Measurements from ENCODE around the gene FAM221B. TPM values are rescaled to one million over a fixed set of nuclear protein-coding genes. Genes with fewer than 3 reads are reported as not detected.
A peak's percentile ranks its signal among the peaks of the same experiment; 100 is the strongest.

Gene FAM221B
- polyA plus RNA-seq, 1 donor = 0.10 TPM

- Histone ChIP-seq H3K9me3 (ENCODE audit: control insufficient read depth, low read depth, low read length) (no peaks in the 10 kb centered on the region), H3K27ac (ENCODE audit: low read length) (no peak overlapping the region), H3K4me1 (ENCODE audit: control insufficient read depth, insufficient read depth, low read length) (no peaks in the 10 kb centered on the region), H3K27me3 (ENCODE audit: control insufficient read depth, insufficient read depth, low read length) (no peaks in the 10 kb centered on the region), H3K36me3 (ENCODE audit: control insufficient read depth, insufficient read depth, low read length) (peaks cover 58% of the 10 kb centered on the region), H3K4me3 (ENCODE audit: low read length) (no peak overlapping the region)
- no peak for DNase-seq
- WGBS (ENCODE audit: insufficient coverage, low lambda C conversion rate) = no CpG with 5 or more reads among the region's 8 CpGs
Observed at GRCh38 chr9:35806101-35806500, 22.4 kb downstream of the FAM221B start.

DNA sequence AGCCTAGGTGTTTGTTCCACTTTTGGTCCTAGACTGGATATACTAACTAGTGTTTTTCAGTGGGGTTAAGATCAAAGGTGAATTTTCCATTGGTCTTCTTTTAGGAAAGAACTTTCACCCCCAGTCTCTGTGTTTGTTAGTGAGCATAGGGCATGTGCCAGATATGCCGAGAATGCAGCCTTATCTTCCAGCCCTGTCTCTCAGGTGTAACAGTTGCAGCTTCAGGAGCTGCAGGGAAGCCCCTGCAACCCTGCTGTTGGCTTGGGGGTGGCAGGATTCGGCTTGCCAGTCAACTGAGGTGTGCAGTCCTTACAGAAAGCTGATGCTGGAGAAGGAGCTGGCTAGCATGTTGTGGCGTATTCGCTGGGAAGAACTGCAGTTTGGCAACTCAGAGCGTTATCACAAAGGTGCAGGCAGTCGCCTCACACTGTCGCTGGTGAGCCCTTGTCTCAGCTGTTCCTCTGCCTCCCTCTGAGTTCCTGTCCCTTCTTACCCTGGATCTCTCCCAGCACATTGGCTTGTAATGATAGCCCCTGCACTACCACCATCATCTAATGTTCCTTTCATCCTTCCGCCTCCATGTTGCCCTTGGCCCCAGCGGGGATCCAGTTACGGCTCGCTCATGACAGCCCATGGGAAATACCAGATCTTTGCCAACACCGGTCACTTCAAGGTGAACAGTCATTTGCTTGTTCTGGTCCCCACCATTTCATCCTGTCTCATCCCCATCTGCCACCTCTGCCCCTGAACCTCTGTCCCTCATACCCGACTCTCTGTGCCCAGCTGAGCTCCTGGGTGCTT, 27.0 kb downstream of the FAM221B start:
- H3K4me1 ChIP-seq (ENCODE audit: control insufficient read depth, insufficient read depth, low read length) = no peaks in the 10 kb centered on the region
- no peaks in the 10 kb centered on the region for H3K9me3 ChIP-seq (ENCODE audit: control insufficient read depth, low read depth, low read length)
- peaks cover 54% of the 10 kb centered on the region for H3K36me3 ChIP-seq (ENCODE audit: control insufficient read depth, insufficient read depth, low read length)
- DNase-seq = no peak
- no peaks in the 10 kb centered on the region for H3K27me3 ChIP-seq (ENCODE audit: control insufficient read depth, insufficient read depth, low read length)
- H3K4me3 ChIP-seq (ENCODE audit: low read length) = no peak overlapping the region
- WGBS (ENCODE audit: insufficient coverage, low lambda C conversion rate) = no CpG with 5 or more reads among the region's 13 CpGs
- H3K27ac ChIP-seq (ENCODE audit: low read length) = no peak overlapping the region

- no peak overlapping the region for H3K27ac ChIP-seq (ENCODE audit: low read length)
- peaks cover 44% of the 10 kb centered on the region for H3K36me3 ChIP-seq (ENCODE audit: control insufficient read depth, insufficient read depth, low read length)
- DNase-seq = no peak
- no peak overlapping the region for H3K4me3 ChIP-seq (ENCODE audit: low read length)
- no peaks in the 10 kb centered on the region for H3K9me3 ChIP-seq (ENCODE audit: control insufficient read depth, low read depth, low read length)
- WGBS (ENCODE audit: insufficient coverage, low lambda C conversion rate) = no CpG with 5 or more reads among the region's 7 CpGs
- no peaks in the 10 kb centered on the region for H3K4me1 ChIP-seq (ENCODE audit: control insufficient read depth, insufficient read depth, low read length)
- H3K27me3 ChIP-seq (ENCODE audit: control insufficient read depth, insufficient read depth, low read length) = no peaks in the 10 kb centered on the region
Observed at GRCh38 chr9:35800530-35800929, 28.0 kb downstream of the FAM221B start.

DNA sequence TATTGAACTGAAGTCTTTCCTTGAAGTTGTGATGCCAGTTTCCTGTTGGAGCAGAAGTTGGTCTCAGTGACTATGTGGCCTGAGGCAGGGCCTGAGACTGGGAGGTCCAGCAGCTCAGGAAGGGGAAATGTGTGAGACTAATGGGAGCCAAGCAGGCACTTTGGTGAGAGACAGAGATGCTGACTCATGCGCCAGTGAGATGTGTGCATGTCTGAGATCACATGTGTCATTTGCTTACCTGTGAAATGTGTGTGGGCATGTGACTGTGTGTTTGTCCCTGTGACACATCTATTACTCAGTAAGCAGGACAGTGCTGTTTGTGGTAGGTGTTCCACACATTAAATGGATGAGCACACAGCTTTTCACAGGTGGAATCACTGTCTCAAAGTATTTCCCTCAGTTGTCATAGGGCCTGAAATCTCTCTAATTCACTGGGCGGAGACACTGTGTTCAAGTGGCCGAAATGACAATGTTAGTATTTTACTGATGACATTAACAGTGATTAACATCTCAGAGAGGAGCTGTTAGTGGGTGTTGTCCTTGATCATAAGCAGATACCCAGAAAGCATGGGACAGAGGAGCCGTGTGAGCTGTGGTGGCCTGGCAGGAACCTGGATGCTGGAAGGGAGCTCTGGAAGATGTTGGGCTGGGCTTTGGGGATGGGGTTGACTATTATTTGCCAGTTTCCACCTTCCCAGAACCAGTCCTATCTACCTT, 29.7 kb downstream of the FAM221B start:
- no CpG with 5 or more reads among the region's 4 CpGs for WGBS (ENCODE audit: insufficient coverage, low lambda C conversion rate)
- Histone ChIP-seq H3K36me3 (ENCODE audit: control insufficient read depth, insufficient read depth, low read length) (peaks cover 35% of the 10 kb centered on the region), H3K27ac (ENCODE audit: low read length) (no peak overlapping the region), H3K4me1 (ENCODE audit: control insufficient read depth, insufficient read depth, low read length) (no peaks in the 10 kb centered on the region), H3K9me3 (ENCODE audit: control insufficient read depth, low read depth, low read length) (no peaks in the 10 kb centered on the region), H3K27me3 (ENCODE audit: control insufficient read depth, insufficient read depth, low read length) (no peaks in the 10 kb centered on the region), H3K4me3 (ENCODE audit: low read length) (no peak overlapping the region)
- peak in 1 of 2 donors; percentile 9 for DNase-seq

GRCh38 chr9:35797311-35798109, 31.0 kb downstream of the FAM221B start:
- peaks cover 32% of the 10 kb centered on the region for H3K36me3 ChIP-seq (ENCODE audit: control insufficient read depth, insufficient read depth, low read length)
- no peaks in the 10 kb centered on the region for H3K27me3 ChIP-seq (ENCODE audit: control insufficient read depth, insufficient read depth, low read length)
- no peak overlapping the region for H3K27ac ChIP-seq (ENCODE audit: low read length)
- WGBS (ENCODE audit: insufficient coverage, low lambda C conversion rate) = 88% methylated on average over 2 of the region's 6 CpGs
- DNase-seq = no peak
- H3K9me3 ChIP-seq (ENCODE audit: control insufficient read depth, low read depth, low read length) = no peaks in the 10 kb centered on the region
- no peak overlapping the region for H3K4me3 ChIP-seq (ENCODE audit: low read length)
- H3K4me1 ChIP-seq (ENCODE audit: control insufficient read depth, insufficient read depth, low read length) = no peaks in the 10 kb centered on the region

DNA sequence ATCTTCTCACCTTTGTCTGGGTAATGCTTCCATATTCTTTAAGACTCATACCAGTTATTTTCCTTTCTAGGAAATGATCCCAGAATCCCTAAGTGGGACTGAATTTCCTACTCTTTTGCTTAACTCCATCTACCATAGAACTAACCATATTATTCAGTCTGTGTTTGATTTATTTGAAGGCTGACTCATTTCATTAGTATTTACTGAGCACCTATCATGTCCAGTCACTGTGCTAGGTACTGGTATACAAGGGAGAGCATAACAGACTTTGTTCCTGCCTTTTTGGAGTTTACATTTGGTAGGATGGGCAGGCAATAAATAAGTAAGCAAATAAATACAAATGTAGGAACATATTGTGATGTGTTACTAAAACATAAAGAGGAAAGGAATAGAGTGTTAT, 32.8 kb downstream of the FAM221B start:
- no peak overlapping the region for H3K4me3 ChIP-seq (ENCODE audit: low read length)
- no peaks in the 10 kb centered on the region for H3K9me3 ChIP-seq (ENCODE audit: control insufficient read depth, low read depth, low read length)
- no peak overlapping the region for H3K27ac ChIP-seq (ENCODE audit: low read length)
- no peaks in the 10 kb centered on the region for H3K27me3 ChIP-seq (ENCODE audit: control insufficient read depth, insufficient read depth, low read length)
- DNase-seq = no peak
- H3K36me3 ChIP-seq (ENCODE audit: control insufficient read depth, insufficient read depth, low read length) = peaks cover 16% of the 10 kb centered on the region
- peaks cover 3% of the 10 kb centered on the region for H3K4me1 ChIP-seq (ENCODE audit: control insufficient read depth, insufficient read depth, low read length)

- no peaks in the 10 kb centered on the region for H3K9me3 ChIP-seq (ENCODE audit: control insufficient read depth, low read depth, low read length)
- WGBS (ENCODE audit: insufficient coverage, low lambda C conversion rate) = no CpG with 5 or more reads among the region's 2 CpGs
- no peak overlapping the region for H3K4me3 ChIP-seq (ENCODE audit: low read length)
- peaks cover 5% of the 10 kb centered on the region for H3K36me3 ChIP-seq (ENCODE audit: control insufficient read depth, insufficient read depth, low read length)
- H3K27ac ChIP-seq (ENCODE audit: low read length) = no peak overlapping the region
- no peak for DNase-seq
- H3K4me1 ChIP-seq (ENCODE audit: control insufficient read depth, insufficient read depth, low read length) = peaks cover 7% of the 10 kb centered on the region
- H3K27me3 ChIP-seq (ENCODE audit: control insufficient read depth, insufficient read depth, low read length) = no peaks in the 10 kb centered on the region
Observed at GRCh38 chr9:35793461-35793860, 35.1 kb downstream of the FAM221B start.

- no CpG with 5 or more reads among the region's 14 CpGs for WGBS (ENCODE audit: insufficient coverage, low lambda C conversion rate)
- no peak overlapping the region for H3K4me3 ChIP-seq (ENCODE audit: low read length)
Observed at GRCh38 chr9:35792826-35793225, 35.7 kb downstream of the FAM221B start.

DNA sequence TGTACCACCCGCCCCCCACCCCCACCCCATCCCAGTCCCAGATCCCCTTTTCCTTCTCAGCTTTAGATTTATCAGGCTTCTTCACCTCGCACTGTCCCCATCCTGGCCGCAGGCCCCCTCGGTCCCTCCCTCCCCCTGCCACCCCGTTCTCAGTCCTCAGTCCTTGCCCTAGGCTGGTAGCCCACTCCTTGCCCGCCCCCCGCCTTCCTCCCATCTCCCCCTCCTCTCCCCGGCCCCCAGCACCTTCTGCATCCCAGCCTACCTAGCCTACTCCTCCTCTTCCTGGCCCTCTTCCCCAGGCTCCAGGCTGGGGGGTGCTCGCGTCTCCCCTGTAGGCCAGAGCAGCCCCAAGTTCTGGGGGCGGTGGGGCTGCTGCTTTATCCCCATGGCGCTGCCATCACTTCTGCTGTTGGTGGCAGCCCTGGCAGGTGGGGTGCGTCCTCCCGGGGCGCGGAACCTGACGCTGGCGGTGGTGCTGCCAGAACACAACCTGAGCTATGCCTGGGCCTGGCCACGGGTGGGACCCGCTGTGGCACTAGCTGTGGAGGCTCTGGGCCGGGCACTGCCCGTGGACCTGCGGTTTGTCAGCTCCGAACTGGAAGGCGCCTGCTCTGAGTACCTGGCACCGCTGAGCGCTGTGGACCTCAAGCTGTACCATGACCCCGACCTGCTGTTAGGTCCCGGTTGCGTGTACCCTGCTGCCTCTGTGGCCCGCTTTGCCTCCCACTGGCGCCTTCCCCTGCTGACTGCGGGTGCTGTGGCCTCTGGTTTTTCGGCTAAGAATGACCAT, 36.3 kb downstream of the FAM221B start:
- Histone ChIP-seq H3K4me1 (ENCODE audit: control insufficient read depth, insufficient read depth, low read length) (peaks cover 7% of the 10 kb centered on the region), H3K27ac (ENCODE audit: low read length) (no peak overlapping the region), H3K36me3 (ENCODE audit: control insufficient read depth, insufficient read depth, low read length) (peaks cover 7% of the 10 kb centered on the region), H3K27me3 (ENCODE audit: control insufficient read depth, insufficient read depth, low read length) (no peaks in the 10 kb centered on the region), H3K9me3 (ENCODE audit: control insufficient read depth, low read depth, low read length) (no peaks in the 10 kb centered on the region), H3K4me3 (ENCODE audit: low read length) (peak overlapping the region; percentile 42)
- no peak for DNase-seq
- WGBS (ENCODE audit: insufficient coverage, low lambda C conversion rate) = no CpG with 5 or more reads among the region's 34 CpGs

More at GRCh38 chr9:35792826-35793225, 35.7 kb downstream of the FAM221B start:
- H3K4me1 ChIP-seq (ENCODE audit: control insufficient read depth, insufficient read depth, low read length) = peaks cover 7% of the 10 kb centered on the region
- H3K27ac ChIP-seq (ENCODE audit: low read length) = no peak overlapping the region
- peaks cover 5% of the 10 kb centered on the region for H3K36me3 ChIP-seq (ENCODE audit: control insufficient read depth, insufficient read depth, low read length)
- no peaks in the 10 kb centered on the region for H3K27me3 ChIP-seq (ENCODE audit: control insufficient read depth, insufficient read depth, low read length)
- no peaks in the 10 kb centered on the region for H3K9me3 ChIP-seq (ENCODE audit: control insufficient read depth, low read depth, low read length)
- DNase-seq = no peak
